CD4-positive, CD25-positive, alpha-beta regulatory T cell (primary cell): Measurements from ENCODE around the gene PXK. TPM values are rescaled to one million over a fixed set of nuclear protein-coding genes. Genes with fewer than 3 reads are reported as not detected.
A peak's percentile ranks its signal among the peaks of the same experiment; 100 is the strongest.

Experiments
- ATAC-seq, 2 donors: fragments of 150-1000 bp; cut with Tn5 transposase; one replicate each; pipeline ENCODE4 v1.10.0; 2021; ENCODE audit warnings: low read depth in 2 of 2, moderate number of reproducible peaks in 2 of 2, moderate library complexity in 1 of 2
- DNase-seq, 3 donors: peaks; one replicate each; pipeline versions ENCODE4 v3.0.0 to v3.0.0-alpha.2; 2012 to 2022; ENCODE audit warnings: mixed read lengths in 1 of 3
- H3K27ac ChIP-seq: one replicate; pipeline ENCODE4 v1.7.0; 2013; ENCODE audit warnings: mild to moderate bottlenecking, low read length; ENCODE audit not compliant: insufficient read depth, poor library complexity, severe bottlenecking
- H3K27me3 ChIP-seq: one replicate; pipeline ENCODE4 v1.7.0; 2013; ENCODE audit warnings: low read length; ENCODE audit not compliant: control insufficient read depth, insufficient read depth
- H3K36me3 ChIP-seq: one replicate; pipeline ENCODE4 v1.7.0; 2013; ENCODE audit warnings: mild to moderate bottlenecking, low read length, moderate library complexity; ENCODE audit not compliant: control insufficient read depth, insufficient read depth
- H3K4me1 ChIP-seq: 2 replicates; pipeline ENCODE4 v1.7.0; 2013; ENCODE audit warnings: mild to moderate bottlenecking, low read length; ENCODE audit not compliant: insufficient read depth, control insufficient read depth, poor library complexity, severe bottlenecking
- H3K4me3 ChIP-seq: one replicate; pipeline ENCODE4 v1.7.0; 2013; ENCODE audit warnings: low read depth, mild to moderate bottlenecking, low read length, moderate library complexity
- H3K9me3 ChIP-seq, 2 experiments: 1 replicate in 1 of 2; 2 replicates in 1 of 2; pipeline ENCODE4 v1.7.0; 2013; ENCODE audit warnings: low read length in 2 of 2, mild to moderate bottlenecking in 1 of 2, moderate library complexity in 1 of 2; ENCODE audit not compliant: control insufficient read depth in 2 of 2
- H3K27ac Mint-ChIP-seq, 3 donors: one replicate each; pipeline ENCODE4 v1.8.0; 2020 to 2022; ENCODE audit warnings: mild to moderate bottlenecking in 3 of 3, mixed read lengths in 3 of 3, moderate library complexity in 2 of 3
- H3K27me3 Mint-ChIP-seq: one replicate; pipeline ENCODE4 v1.8.0; 2022; ENCODE audit warnings: mild to moderate bottlenecking, mixed read lengths
- H3K36me3 Mint-ChIP-seq: one replicate; pipeline ENCODE4 v1.8.0; 2020; ENCODE audit warnings: mixed read lengths
- H3K4me1 Mint-ChIP-seq, 4 donors: one replicate each; pipeline ENCODE4 v1.8.0; 2020 to 2022; ENCODE audit warnings: mixed read lengths in 4 of 4, mild to moderate bottlenecking in 1 of 4
- H3K4me3 Mint-ChIP-seq, 4 donors: one replicate each; pipeline ENCODE4 v1.8.0; 2020 to 2022; ENCODE audit warnings: mild to moderate bottlenecking in 4 of 4, mixed read lengths in 4 of 4, moderate library complexity in 3 of 4
- H3K9me3 Mint-ChIP-seq, 7 donors: one replicate each; pipeline ENCODE4 v1.8.0; 2020 to 2022; ENCODE audit warnings: mixed read lengths in 7 of 7, mild to moderate bottlenecking in 3 of 7, moderate library complexity in 2 of 7
- polyA plus RNA-seq, 4 donors: library from polyadenylated mRNA; unstranded; fragments of 300-500 nt; fragmentation: Illumina TruSeq; gene quantifications; one replicate each; pipeline ENCODE4 v1.2.3, GENCODE V29; 2021
- total RNA-seq: library from RNA; stranded (reverse); gene quantifications from one replicate; pipeline ENCODE4 v1.2.3, GENCODE V29; 2022

Gene PXK
- total and polyA plus RNA-seq, 5 donors from 2014 or later = 21.8 to 32.6 (median 31.8) TPM

DNA sequence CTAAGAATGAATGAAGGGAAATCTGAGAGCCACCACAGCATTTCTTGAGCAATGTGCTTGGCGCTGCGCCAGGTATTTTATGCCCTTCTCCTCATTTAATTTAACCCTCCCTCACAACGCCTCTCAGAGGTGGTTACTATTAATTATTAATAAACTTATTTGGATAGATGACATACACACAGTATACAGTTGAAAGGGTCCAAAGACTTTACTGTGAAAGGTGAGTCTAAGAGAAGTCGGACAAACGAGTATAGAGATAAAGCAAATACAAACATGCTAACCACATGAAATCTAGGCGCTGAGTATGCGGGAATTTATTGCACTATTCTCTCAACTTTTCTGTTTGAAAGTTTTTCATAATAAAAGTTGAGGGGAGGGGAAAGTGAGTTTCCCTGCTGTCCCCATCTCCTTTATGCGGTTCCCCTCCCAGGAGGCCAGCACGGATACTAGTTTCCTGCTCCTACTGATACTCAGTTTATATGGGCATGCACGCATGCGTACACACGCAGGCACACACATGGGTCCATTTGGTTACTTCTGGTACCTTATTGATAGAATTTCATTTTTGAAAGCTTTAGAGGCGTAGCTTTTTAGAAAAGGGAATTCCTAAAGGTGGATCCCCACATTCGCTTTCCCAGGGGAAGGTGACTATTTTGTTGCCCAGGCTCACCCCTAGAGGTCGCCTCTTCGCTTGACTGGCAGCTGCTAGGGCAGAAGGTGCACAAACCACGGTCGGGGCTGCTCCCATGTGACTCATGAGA is 130.7 kb downstream of the PXK start:
- no peaks in the 10 kb centered on the region for H3K27me3 ChIP-seq
- ATAC-seq = peak; percentile 90 to 91
- no peaks in the 10 kb centered on the region for H3K9me3 ChIP-seq
- no peaks in the 10 kb centered on the region for H3K36me3 Mint-ChIP-seq
- no peaks in the 10 kb centered on the region for H3K36me3 ChIP-seq
- H3K4me3 ChIP-seq = no peak overlapping the region
- peak; percentile 22 to 63 (median 43) for DNase-seq
- peaks cover 6% of the 10 kb centered on the region for H3K4me1 ChIP-seq
- no peak overlapping the region for H3K27ac Mint-ChIP-seq
- peaks cover 0 to 2% (median 0%) of the 10 kb centered on the region in 7 donors for H3K9me3 Mint-ChIP-seq
- no peak overlapping the region for H3K27ac ChIP-seq
- H3K4me3 Mint-ChIP-seq = peak overlapping the region in 1 of 4 donors; percentile 50
- peaks cover 3 to 11% (median 7%) of the 10 kb centered on the region in 4 donors for H3K4me1 Mint-ChIP-seq
- peaks cover 5% of the 10 kb centered on the region for H3K27me3 Mint-ChIP-seq

DNA sequence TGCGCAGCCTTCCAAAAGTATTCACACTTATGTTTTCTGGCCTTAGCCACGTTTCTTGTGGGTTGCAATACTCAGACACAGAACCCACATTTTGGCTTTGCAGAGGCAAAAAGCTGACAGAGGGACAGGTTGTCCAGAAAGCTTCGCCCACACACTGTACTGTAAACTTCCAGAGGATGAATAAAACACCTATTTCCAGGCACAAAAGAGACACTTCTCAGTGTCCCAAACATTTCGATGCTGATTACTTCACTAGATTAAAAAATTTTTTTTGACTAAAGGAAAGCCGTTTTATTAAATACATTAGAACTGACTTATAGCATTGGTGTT is 131.2 kb downstream of the PXK start:
- Histone ChIP-seq H3K9me3 (no peaks in the 10 kb centered on the region), H3K27ac (no peak overlapping the region), H3K27me3 (no peaks in the 10 kb centered on the region), H3K4me1 (peaks cover 6% of the 10 kb centered on the region), H3K4me3 (no peak overlapping the region), H3K36me3 (no peaks in the 10 kb centered on the region)
- no peak for DNase-seq
- H3K4me3 Mint-ChIP-seq = peak overlapping the region in 1 of 4 donors; percentile 50
- peaks cover 3 to 11% (median 7%) of the 10 kb centered on the region in 4 donors for H3K4me1 Mint-ChIP-seq
- H3K27ac Mint-ChIP-seq = no peak overlapping the region
- no peak for ATAC-seq
- H3K9me3 Mint-ChIP-seq = peaks cover 0 to 2% (median 0%) of the 10 kb centered on the region in 7 donors
- H3K36me3 Mint-ChIP-seq = no peaks in the 10 kb centered on the region
- no peaks in the 10 kb centered on the region for H3K27me3 Mint-ChIP-seq

GRCh38 chr3:58464866-58465265 is 132.2 kb downstream of the PXK start:
- no peak overlapping the region for H3K4me3 Mint-ChIP-seq
- H3K9me3 Mint-ChIP-seq = peaks cover 0 to 2% (median 0%) of the 10 kb centered on the region in 7 donors
- H3K36me3 ChIP-seq = no peaks in the 10 kb centered on the region
- H3K4me1 ChIP-seq = peaks cover 6% of the 10 kb centered on the region
- no peaks in the 10 kb centered on the region for H3K27me3 Mint-ChIP-seq
- H3K27ac Mint-ChIP-seq = no peak overlapping the region
- ATAC-seq = no peak
- peaks cover 3 to 11% (median 7%) of the 10 kb centered on the region in 4 donors for H3K4me1 Mint-ChIP-seq
- H3K27me3 ChIP-seq = no peaks in the 10 kb centered on the region
- no peaks in the 10 kb centered on the region for H3K36me3 Mint-ChIP-seq
- H3K4me3 ChIP-seq = no peak overlapping the region
- DNase-seq = peak in 1 of 3 donors; percentile 13
- no peaks in the 10 kb centered on the region for H3K9me3 ChIP-seq
- H3K27ac ChIP-seq = no peak overlapping the region

DNA sequence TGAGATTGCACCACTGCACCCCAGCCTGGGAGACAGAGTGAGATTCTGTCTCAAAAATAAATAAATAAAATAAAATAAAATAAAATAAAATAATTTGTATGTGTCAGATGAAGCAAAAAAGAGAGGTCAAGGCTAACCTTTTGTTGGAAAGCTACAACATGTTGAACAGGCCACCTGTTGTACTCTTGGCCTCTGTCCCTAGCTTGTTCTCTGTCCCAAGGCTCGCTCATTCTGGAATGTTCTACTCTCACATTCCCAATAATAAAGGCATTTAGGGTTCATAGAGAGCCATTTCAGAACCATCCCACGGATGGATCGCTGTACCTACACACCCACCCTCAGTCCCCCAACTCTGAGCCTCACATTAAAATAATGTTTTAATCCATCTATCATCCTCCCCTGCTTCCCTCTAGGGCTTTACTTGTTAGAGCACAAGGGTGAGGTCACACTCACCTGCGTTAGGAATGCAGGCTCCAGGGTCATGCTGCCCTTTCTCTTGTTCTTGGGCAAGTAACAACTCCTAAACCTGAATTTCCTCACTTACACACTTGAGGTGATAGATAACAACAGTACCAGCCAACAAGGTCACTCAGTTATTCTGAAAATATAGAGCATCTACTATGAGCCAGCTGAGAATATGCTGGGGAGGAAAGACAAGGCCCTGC is 134.3 kb downstream of the PXK start:
- H3K27me3 Mint-ChIP-seq = no peaks in the 10 kb centered on the region
- peaks cover 5 to 22% (median 13%) of the 10 kb centered on the region in 4 donors for H3K4me1 Mint-ChIP-seq
- no peak overlapping the region for H3K27ac ChIP-seq
- no peak overlapping the region for H3K4me3 Mint-ChIP-seq
- no peak for DNase-seq
- H3K27me3 ChIP-seq = no peaks in the 10 kb centered on the region
- no peaks in the 10 kb centered on the region for H3K9me3 Mint-ChIP-seq
- H3K4me1 ChIP-seq = peaks cover 16% of the 10 kb centered on the region
- no peaks in the 10 kb centered on the region for H3K36me3 ChIP-seq
- no peaks in the 10 kb centered on the region for H3K36me3 Mint-ChIP-seq
- no peak overlapping the region for H3K4me3 ChIP-seq
- no peak for ATAC-seq
- no peak overlapping the region for H3K27ac Mint-ChIP-seq
- no peaks in the 10 kb centered on the region for H3K9me3 ChIP-seq

DNA sequence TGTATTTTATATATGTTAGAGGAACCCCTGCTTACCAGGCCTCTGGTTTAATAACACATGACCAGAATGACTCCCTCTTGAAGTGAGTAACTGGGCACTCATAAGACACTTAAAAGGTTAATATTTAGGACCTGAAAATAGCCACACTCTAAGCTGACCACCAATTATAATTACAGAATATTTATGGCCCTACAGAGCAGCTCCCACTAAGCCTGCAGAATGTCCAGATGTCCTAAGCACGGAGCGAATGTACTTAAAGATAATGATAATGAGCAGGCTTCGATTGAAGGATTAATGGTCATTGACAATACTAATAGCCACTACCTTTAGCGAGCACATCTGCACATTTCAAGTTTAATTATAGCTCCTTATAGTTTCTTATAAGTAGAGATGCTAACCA is 136.4 kb downstream of the PXK start:
- no peaks in the 10 kb centered on the region for H3K27me3 ChIP-seq
- no peaks in the 10 kb centered on the region for H3K9me3 Mint-ChIP-seq
- DNase-seq = no peak
- H3K36me3 Mint-ChIP-seq = no peaks in the 10 kb centered on the region
- peaks cover 10% of the 10 kb centered on the region for H3K4me1 ChIP-seq
- ATAC-seq = no peak
- H3K9me3 ChIP-seq = no peaks in the 10 kb centered on the region
- H3K4me1 Mint-ChIP-seq = peaks cover 0 to 20% (median 10%) of the 10 kb centered on the region in 4 donors
- H3K36me3 ChIP-seq = no peaks in the 10 kb centered on the region
- no peak overlapping the region for H3K27ac ChIP-seq
- no peaks in the 10 kb centered on the region for H3K27me3 Mint-ChIP-seq
- H3K4me3 ChIP-seq = no peak overlapping the region
- no peak overlapping the region for H3K4me3 Mint-ChIP-seq
- no peak overlapping the region for H3K27ac Mint-ChIP-seq

GRCh38 chr3:58470363-58471024 is 137.8 kb downstream of the PXK start:
- Mint-ChIP-seq H3K9me3 (no peaks in the 10 kb centered on the region), H3K4me1 (peaks cover 0 to 20% (median 13%) of the 10 kb centered on the region in 4 donors), H3K27ac (peak overlapping the region in 2 of 3 donors; percentile 73 to 81), H3K36me3 (no peaks in the 10 kb centered on the region), H3K27me3 (no peaks in the 10 kb centered on the region), H3K4me3 (no peak overlapping the region)
- peaks cover 10% of the 10 kb centered on the region for H3K4me1 ChIP-seq
- H3K36me3 ChIP-seq = no peaks in the 10 kb centered on the region
- H3K4me3 ChIP-seq = no peak overlapping the region
- H3K27ac ChIP-seq = no peak overlapping the region
- DNase-seq (no peak), ATAC-seq (no peak)
- H3K9me3 ChIP-seq = no peaks in the 10 kb centered on the region
- H3K27me3 ChIP-seq = no peaks in the 10 kb centered on the region

GRCh38 chr3:58471025-58471887 is 138.6 kb downstream of the PXK start:
- H3K4me3 Mint-ChIP-seq = peak overlapping the region in 1 of 4 donors; percentile 11
- H3K4me1 Mint-ChIP-seq = peaks cover 0 to 20% (median 13%) of the 10 kb centered on the region in 4 donors
- no peaks in the 10 kb centered on the region for H3K9me3 ChIP-seq
- no peaks in the 10 kb centered on the region for H3K9me3 Mint-ChIP-seq
- H3K27ac Mint-ChIP-seq = peak overlapping the region; percentile 73 to 81 (median 79)
- peaks cover 10% of the 10 kb centered on the region for H3K4me1 ChIP-seq
- no peaks in the 10 kb centered on the region for H3K27me3 Mint-ChIP-seq
- H3K27ac ChIP-seq = peak overlapping the region; percentile 16
- H3K27me3 ChIP-seq = no peaks in the 10 kb centered on the region
- DNase-seq (peak in 2 of 3 donors; percentile 11 to 85), ATAC-seq (peak; percentile 84 to 85)
- peak overlapping the region; percentile 19 for H3K4me3 ChIP-seq
- no peaks in the 10 kb centered on the region for H3K36me3 Mint-ChIP-seq
- no peaks in the 10 kb centered on the region for H3K36me3 ChIP-seq
